GM19025 (cell line): ENCODE measurements around the gene ARHGEF40.

Experiments
- ATAC-seq: cut with Tn5 transposase; IDR thresholded peaks from one replicate; pipeline ENCODE4 v1.9.1; 2021; ENCODE audit warnings: mild to moderate bottlenecking, low read depth, moderate library complexity; ENCODE audit not compliant: unreplicated experiment

The ARHGEF40 gene

GRCh38 chr14:21070083-21070609, at the start of gene ARHGEF40:
TSS of gene ARHGEF40 (plus strand) at chr14:21070304. CDS start at chr14:21070397, 93 bp downstream.
- ATAC-seq: no peak

DNA sequence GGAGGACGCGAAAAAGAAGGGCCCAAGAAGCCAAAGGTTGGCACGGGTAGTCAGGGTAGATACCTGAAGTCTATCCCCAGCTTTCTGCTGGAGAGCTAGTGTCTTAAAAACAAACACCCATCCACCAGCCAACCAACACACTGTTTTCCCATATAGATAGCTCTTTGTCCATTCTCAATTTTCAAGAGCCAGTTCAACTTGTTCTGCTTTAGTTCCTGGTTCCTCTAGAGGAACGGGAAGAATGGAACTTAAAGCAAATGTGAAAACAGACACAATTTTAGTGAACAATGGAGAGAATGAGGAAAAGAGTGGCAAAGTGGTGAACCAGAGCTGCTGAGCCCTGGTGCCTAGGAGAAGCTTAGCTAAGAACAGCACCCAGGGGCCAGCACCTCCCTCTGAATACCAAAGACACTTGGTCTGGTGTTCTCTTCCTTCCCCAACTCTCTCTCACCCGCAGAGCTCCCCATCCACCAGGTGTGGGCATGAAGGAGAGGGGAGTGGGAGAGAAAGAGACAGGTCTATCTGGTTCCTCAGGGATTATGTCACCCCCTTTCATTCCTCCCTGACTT, 49.0 kb upstream of the ARHGEF40 start:
- no peak for ATAC-seq

DNA sequence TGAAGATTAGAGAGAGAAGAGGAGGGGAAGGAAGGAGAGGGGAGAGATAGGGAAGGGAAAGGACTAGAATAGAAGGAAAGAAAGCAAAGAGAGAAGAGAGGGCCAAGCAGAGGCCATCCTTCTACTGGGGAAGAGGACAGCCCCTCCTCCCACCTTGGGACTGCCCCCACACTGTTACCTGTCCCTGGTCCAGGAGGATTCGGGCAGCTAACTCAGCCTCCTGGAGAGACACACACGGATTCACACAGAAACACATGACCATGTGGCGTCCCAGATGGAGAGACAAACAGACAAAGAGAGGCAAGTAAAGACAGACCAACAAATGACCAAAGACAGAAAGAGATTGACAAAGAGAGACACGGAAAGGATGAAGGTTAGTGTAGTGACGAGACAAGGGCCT, 47.4 kb upstream of the ARHGEF40 start:
- no peak for ATAC-seq

DNA sequence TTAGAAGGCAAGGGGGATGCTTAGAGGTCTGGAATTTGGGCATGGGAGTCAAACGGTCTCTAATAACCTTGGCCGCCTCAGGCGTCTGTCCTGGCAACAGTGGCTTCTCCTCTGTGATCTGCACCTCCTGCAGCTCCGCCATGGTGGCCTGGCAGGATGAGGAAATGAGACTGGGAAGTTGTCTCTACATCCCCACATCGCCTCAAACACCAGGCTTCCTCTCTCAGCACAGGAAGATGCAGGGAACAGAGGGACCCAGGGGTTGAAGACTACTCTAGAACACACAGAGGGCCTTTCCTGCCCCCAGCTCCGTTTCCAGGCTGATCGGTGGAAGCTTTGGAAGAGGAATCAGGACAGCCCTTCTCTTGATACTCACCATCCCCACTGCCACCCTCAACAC, 46.9 kb upstream of the ARHGEF40 start:
- ATAC-seq: no peak

DNA sequence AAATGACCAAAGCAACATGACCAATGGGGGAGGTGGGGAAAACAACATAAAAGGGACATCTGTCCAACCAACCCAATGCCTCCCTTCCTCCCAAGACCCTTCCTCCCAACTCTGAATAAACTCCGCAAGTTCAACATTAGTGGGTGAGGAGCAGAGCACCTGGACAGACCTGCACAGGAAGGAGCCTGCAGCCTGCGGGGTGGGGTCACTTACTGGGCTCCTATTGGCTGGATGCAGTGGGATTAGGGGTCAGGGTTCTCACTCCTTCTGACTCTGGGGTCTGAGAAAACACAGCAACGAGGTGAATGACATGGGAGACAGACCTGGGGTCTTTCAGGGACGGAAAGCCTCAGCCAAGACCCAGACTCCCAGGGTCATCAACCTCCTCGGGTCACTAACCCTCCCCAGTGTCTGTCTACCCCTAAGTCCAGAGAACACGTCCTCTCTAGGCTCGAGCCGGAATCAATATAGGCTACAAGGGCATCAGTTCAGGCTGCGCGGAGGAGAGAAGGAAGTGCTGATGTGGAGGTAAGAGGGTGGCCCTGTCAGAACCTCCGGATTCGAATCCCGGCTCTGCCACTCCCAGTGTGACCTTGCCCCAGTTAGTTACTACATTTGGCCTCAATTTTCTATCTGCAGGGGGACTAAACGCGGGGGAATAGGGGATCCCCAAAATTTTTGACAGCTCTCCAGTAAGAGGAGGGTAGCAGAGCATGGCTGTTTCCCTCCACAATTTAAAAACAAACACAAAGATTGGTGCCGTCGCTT, 46.1 kb upstream of the ARHGEF40 start:
- ATAC-seq: no peak

- ATAC-seq: no peak
These were observed 45.3 kb upstream of the ARHGEF40 start, which contains the start of gene NDRG2 for GRCh38 chr14:21024585-21025370. TSS of gene NDRG2 (minus strand) at chr14:21025061. CDS start at chr14:21023315, 1,746 bp downstream.

DNA sequence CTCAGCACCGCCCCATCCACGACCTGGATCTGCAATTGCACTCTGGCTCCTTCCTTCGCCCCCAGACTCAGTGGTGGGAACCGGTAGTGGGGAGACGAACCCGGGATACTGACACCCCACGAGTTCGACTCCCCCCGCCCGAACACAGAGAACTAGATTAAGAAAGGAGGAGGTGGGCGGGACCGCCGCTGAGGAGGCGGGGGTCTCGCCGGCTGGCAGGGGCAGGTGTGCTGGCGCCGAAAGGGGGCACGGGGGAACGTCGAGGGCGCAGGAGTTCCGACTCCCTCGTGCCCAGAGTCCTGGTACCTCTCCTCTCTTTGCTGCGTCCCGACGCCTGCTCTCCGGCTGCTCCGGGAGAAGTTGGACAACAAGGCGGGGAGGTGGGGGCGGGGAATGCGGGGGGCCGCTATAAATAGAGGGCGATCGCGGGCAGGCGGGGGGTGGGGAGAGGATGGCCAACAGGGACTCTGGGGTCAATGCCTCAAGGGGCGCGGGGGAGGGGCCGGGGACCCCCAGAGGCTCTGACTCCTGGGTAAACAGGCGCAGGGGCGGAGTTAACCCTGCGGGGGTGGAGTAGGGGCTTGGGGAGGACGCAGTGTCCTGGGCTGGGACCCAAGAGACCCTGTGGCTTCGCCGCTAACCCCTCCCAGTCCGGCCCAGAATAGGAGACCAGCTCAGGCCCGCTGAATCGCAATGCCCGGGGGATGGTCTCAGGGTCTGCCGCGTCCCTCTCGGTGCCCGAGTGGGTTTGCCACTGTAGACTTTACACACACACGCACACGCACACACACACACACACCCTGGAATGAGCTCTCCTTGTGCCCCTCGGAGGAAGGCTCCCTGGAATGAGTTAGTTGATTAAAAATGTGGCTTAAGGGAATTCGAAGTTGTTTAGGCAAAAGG, 44.5 kb upstream of the ARHGEF40 start:
- ATAC-seq: no peak

GRCh38 chr14:21026274-21026987, 43.7 kb upstream of the ARHGEF40 start:
- ATAC-seq: no peak

DNA sequence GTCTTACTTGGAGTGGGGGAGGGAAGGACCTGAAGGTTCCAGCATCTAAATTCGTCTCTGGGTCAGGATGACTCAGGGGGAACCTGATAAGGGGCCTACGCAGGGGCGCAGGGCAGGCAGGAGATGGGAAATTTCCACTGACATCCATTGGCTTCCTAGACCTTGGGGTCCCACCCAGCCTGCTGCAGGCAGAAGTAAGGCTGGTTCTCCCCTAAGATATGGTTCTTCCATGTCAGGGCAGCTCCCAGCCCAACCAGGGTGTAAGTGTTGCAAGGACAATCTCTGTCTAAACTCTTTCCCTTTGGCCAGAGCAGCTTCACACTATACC, 43.2 kb upstream of the ARHGEF40 start:
- ATAC-seq: no peak

GRCh38 chr14:21029917-21030316, 40.2 kb upstream of the ARHGEF40 start, which contains the start of gene TPPP2:
TSS of gene TPPP2 (plus strand) at chr14:21030217. CDS start at chr14:21030582, 365 bp downstream.
- ATAC-seq: no peak

GRCh38 chr14:21030531-21030930, 39.6 kb upstream of the ARHGEF40 start:
- no peak for ATAC-seq

DNA sequence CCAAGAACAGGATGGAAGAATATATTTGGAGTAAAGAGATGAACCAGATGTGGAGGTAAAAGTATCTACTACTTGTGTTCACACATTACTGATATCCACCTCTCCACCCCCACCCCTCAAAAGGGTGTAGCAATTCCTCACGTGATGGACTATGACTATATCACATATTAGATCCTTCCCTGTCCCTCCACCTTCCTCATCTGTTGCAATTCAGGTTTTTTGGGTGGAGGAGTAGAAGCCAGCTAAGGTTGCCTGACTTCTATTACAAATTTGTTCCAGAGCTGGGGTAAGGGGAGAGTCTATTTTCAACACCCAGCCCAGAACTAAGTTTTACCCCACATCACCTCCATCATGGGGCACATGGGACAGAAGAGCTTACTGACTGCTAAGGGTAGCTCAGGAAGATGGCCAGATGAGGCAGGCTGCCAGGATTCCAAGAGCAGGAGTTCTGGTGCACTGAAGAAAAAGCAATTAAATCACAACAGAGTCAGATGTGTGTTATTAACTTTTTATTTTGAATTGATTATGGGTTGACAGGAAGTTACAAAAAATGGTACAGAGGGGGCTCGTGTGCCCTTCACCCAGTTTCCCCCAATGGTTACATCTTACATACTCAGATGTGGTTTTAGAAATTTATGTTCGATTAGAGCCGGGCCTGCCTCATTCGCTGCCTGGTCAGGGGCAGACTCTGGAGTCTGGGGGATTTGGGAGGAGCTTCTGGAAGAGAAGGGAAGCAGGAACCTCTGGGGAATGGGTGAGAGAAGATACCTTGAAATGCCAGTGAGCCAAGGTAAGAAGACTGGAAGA, 37.6 kb upstream of the ARHGEF40 start:
- no peak for ATAC-seq

- ATAC-seq: no peak
These were observed 36.9 kb upstream of the ARHGEF40 start for GRCh38 chr14:21033133-21033698.

DNA sequence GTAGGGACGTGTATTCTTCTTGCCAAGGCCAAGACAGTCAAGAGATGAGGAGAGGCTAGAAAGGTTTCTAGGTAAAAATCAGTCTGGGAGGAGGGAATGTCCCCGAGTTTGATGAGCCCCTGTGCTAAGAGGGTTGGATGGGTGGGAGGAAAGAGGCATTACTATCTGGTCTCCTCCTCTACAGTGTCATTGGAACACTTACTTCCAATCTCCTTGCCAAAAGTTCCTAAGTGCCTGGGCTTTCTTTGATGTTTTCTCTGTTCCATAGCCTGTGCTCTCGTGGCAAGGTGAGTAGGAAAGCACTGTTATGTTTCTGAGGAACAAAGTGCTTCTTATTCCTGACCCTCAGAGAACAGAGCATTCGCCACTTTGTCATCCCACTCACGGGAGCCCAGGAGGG, 35.4 kb upstream of the ARHGEF40 start, which contains the start of gene RNASE13:
RNASE13 (minus strand) TSS at position 101 of the 400 bp plus-strand sequence. CDS start 519 bp downstream, outside the sequence.
- no peak for ATAC-seq

GRCh38 chr14:21036751-21037150, 33.4 kb upstream of the ARHGEF40 start:
- ATAC-seq: no peak

GRCh38 chr14:21037156-21037555, 32.9 kb upstream of the ARHGEF40 start:
- no peak for ATAC-seq

DNA sequence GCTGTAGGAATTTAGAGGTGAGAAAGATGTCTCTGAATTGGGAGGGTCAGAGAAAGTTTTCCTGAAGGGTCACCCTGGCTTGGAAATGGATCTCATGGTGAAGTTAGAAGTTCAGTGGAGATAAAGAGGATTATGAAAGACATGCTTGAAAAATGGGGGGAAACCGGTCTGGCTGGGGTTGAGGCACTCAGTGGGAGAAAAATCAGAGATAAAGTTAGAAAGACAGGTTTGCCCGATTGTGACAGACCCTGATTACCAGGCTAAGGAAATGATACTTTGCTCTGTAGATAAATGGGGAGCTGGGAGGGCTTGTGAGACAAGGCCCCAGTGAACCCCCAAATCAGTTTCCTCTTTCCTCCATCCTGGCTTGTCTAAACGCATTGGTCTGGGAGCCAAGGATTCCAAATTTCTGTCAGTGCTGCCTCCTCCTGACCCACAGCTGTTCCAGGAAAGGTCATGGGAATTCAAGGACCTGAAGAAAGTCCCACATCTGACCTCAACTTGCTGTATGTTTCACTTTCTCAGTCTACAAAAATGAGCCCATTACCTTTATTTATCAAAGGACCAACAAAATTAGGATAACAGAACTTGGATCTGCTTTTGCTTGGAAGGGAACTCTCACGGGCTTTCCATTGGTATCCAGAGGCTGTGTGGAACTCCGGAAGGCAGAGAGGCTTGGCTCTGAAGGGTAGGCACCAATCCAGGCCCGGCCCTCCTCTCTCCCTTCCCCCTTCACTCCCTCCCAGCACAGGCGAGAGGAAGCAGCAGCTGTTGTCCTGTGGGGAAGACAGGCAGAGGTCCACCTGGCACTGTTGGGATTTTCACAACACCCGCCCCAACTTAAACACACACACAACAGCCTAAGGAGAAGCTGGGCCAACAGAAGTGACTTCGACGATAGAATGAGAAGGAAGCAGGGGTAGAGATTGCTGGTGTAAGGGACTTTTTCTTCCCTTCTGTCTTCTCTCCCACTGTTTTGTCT, 31.4 kb upstream of the ARHGEF40 start:
- ATAC-seq: no peak
